ENCODE measurements around the gene RICTOR. TPM values are rescaled to one million over a fixed set of nuclear protein-coding genes. Genes with fewer than 3 reads are reported as not detected.
"Not testable (repeated sequence)": the region's sequence is repeated elsewhere in the genome, so short reads cannot be mapped to it uniquely, and the experiment has no call there.

RICTOR gene
- total RNA-seq, 1 donor from 2014 or later = 41.3 TPM

GRCh38 chr5:39052141-39052540 is 22.1 kb downstream of the RICTOR start:
- no peak for DNase-seq (ENCODE audit: low spot score)
- peaks cover 9% of the 10 kb centered on the region for H3K36me3 Mint-ChIP-seq
- H3F3A ChIP-seq (ENCODE audit: low read depth) = no peaks in the 10 kb centered on the region
- peaks cover 20% of the 10 kb centered on the region for H4K20me1 ChIP-seq (ENCODE audit: low read depth)
- H3K4me1 Mint-ChIP-seq = no peaks in the 10 kb centered on the region
- peaks cover 80% of the 10 kb centered on the region for H3K79me2 ChIP-seq (ENCODE audit: low read depth)
- H3K4me3 ChIP-seq = no peak overlapping the region
- H3K4me3 Mint-ChIP-seq = no peak overlapping the region
- H3K4me2 ChIP-seq = no peak overlapping the region
- no peaks in the 10 kb centered on the region for H3K4me1 ChIP-seq
- H3K27ac ChIP-seq = no peak overlapping the region
- H3K27me3 ChIP-seq = no peaks in the 10 kb centered on the region
- H3K9me3 ChIP-seq (ENCODE audit: low read depth) = no peaks in the 10 kb centered on the region
- TF ChIP-seq EZH2 (IDR thresholded peaks at IDR 0.05) = no peak
- TF ChIP-seq CTCF (IDR thresholded peaks at IDR 0.05) = no peak
- no peak for TF ChIP-seq EZH2phosphoT487 (IDR thresholded peaks at IDR 0.05)
- H3K9ac ChIP-seq = no peak overlapping the region
- H3K27me3 Mint-ChIP-seq (ENCODE audit: insufficient read depth, low read depth) = no peaks in the 10 kb centered on the region
- no peak overlapping the region for H3K27ac Mint-ChIP-seq
- H3K36me3 ChIP-seq = no peaks in the 10 kb centered on the region
- H2AFZ ChIP-seq (replicated peaks) = no peak overlapping the region
- peaks cover 2% of the 10 kb centered on the region for H3K9me3 Mint-ChIP-seq

- no peak overlapping the region for H2AFZ ChIP-seq (replicated peaks)
- no peak overlapping the region for H3K4me3 ChIP-seq
- peaks cover 4% of the 10 kb centered on the region for H3K36me3 ChIP-seq
- H3K9me3 ChIP-seq (ENCODE audit: low read depth) = no peaks in the 10 kb centered on the region
- H3K4me2 ChIP-seq = no peak overlapping the region
- H3K27ac ChIP-seq = no peak overlapping the region
- H3K4me1 Mint-ChIP-seq = no peaks in the 10 kb centered on the region
- TF ChIP-seq CTCF (IDR thresholded peaks at IDR 0.05) = no peak
- TF ChIP-seq EZH2 (IDR thresholded peaks at IDR 0.05) = no peak
- no peak for TF ChIP-seq EZH2phosphoT487 (IDR thresholded peaks at IDR 0.05)
- no peak for DNase-seq (ENCODE audit: low spot score)
- H3K4me1 ChIP-seq = no peaks in the 10 kb centered on the region
- H3F3A ChIP-seq (ENCODE audit: low read depth) = no peaks in the 10 kb centered on the region
- no peak overlapping the region for H3K27ac Mint-ChIP-seq
- no peak overlapping the region for H3K9ac ChIP-seq
- peaks cover 11% of the 10 kb centered on the region for H4K20me1 ChIP-seq (ENCODE audit: low read depth)
- H3K27me3 Mint-ChIP-seq (ENCODE audit: insufficient read depth, low read depth) = no peaks in the 10 kb centered on the region
- no peaks in the 10 kb centered on the region for H3K27me3 ChIP-seq
- H3K79me2 ChIP-seq (ENCODE audit: low read depth) = peaks cover 81% of the 10 kb centered on the region
- H3K9me3 Mint-ChIP-seq = peaks cover 2% of the 10 kb centered on the region
- H3K36me3 Mint-ChIP-seq = peaks cover 9% of the 10 kb centered on the region
- no peak overlapping the region for H3K4me3 Mint-ChIP-seq
Observed at GRCh38 chr5:39049315-39049714, 24.9 kb downstream of the RICTOR start.

GRCh38 chr5:39040875-39041274 is 33.3 kb downstream of the RICTOR start:
- Histone ChIP-seq H3K4me2 (no peak overlapping the region), H4K20me1 (ENCODE audit: low read depth) (no peaks in the 10 kb centered on the region), H3K27me3 (no peaks in the 10 kb centered on the region), H3K9ac (no peak overlapping the region), H3K27ac (no peak overlapping the region), H3F3A (ENCODE audit: low read depth) (no peaks in the 10 kb centered on the region), H2AFZ (replicated peaks) (no peak overlapping the region), H3K36me3 (no peaks in the 10 kb centered on the region), H3K9me3 (ENCODE audit: low read depth) (no peaks in the 10 kb centered on the region), H3K4me1 (no peaks in the 10 kb centered on the region), H3K79me2 (ENCODE audit: low read depth) (peaks cover 51% of the 10 kb centered on the region), H3K4me3 (no peak overlapping the region)
- Mint-ChIP-seq H3K4me1 (no peaks in the 10 kb centered on the region), H3K27ac (no peak overlapping the region), H3K4me3 (no peak overlapping the region), H3K27me3 (ENCODE audit: insufficient read depth, low read depth) (no peaks in the 10 kb centered on the region), H3K9me3 (peaks cover 10% of the 10 kb centered on the region), H3K36me3 (peaks cover 6% of the 10 kb centered on the region)
- no peak for TF ChIP-seq CTCF (IDR thresholded peaks at IDR 0.05)
- no peak for DNase-seq (ENCODE audit: low spot score)

- H3K9me3 ChIP-seq (ENCODE audit: low read depth); H3K4me1 ChIP-seq; H3K4me3 Mint-ChIP-seq; H3K36me3 ChIP-seq; H3K27ac ChIP-seq; H2AFZ ChIP-seq (replicated peaks); H3K27me3 Mint-ChIP-seq (ENCODE audit: insufficient read depth, low read depth); H3K4me3 ChIP-seq; H3K9ac ChIP-seq; H3K4me2 ChIP-seq; DNase-seq (ENCODE audit: low spot score); H3K27ac Mint-ChIP-seq; H3K4me1 Mint-ChIP-seq; H3K27me3 ChIP-seq; H4K20me1 ChIP-seq (ENCODE audit: low read depth); H3F3A ChIP-seq (ENCODE audit: low read depth): not testable (repeated sequence)
- H3K79me2 ChIP-seq (ENCODE audit: low read depth) = peaks cover 64% of the 10 kb centered on the region
- Mint-ChIP-seq H3K9me3 (peaks cover 38% of the 10 kb centered on the region), H3K36me3 (peaks cover 16% of the 10 kb centered on the region)
Observed at GRCh38 chr5:39034493-39034892, 39.7 kb downstream of the RICTOR start.

Data from neural progenitor cell (in vitro differentiated cells).